ENCODE measurements around the gene CDH8. TPM values are rescaled to one million over a fixed set of nuclear protein-coding genes. Genes with fewer than 3 reads are reported as not detected.
"Not testable (repeated sequence)": the region's sequence is repeated elsewhere in the genome, so short reads cannot be mapped to it uniquely, and the experiment has no call there.

The CDH8 gene
- total RNA-seq, 1 donor from 2014 or later, result not detected

DNA sequence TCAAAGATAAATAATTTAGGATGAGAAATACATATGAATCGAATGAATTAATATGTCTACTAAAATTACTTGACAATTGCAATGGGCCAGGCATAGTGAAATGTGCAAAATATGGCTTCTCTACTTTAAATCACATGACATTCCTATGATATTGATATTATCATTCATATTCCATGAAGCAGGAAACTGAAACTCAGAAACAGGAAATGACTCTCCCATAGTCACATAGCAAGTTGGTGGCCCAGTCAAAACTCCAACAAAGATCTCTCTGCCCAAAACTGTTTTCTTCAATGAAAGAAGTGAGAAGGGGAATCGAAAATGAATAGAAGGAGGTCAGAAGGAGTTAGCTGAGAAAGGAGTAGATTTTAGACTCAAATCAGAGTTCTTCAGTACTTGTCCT, 272.2 kb downstream of the CDH8 start:
- intact Hi-C loops (cut with micrococcal nuclease), result no loop called here
- H3K36me3 Mint-ChIP-seq (ENCODE audit: low read depth), result no peaks in the 10 kb centered on the region
- H3K4me1 Mint-ChIP-seq (ENCODE audit: low read depth), result no peaks in the 10 kb centered on the region
- no peaks in the 10 kb centered on the region for H3K27me3 Mint-ChIP-seq (ENCODE audit: insufficient read depth)
- peaks cover 18% of the 10 kb centered on the region for H3K9me3 Mint-ChIP-seq
- H3K4me3 Mint-ChIP-seq, result no peak overlapping the region
- no peak overlapping the region for H3K27ac Mint-ChIP-seq
- DNase-seq (ENCODE audit: low spot score), result no peak

GRCh38 chr16:61763013-61763412, 273.2 kb downstream of the CDH8 start:
- no peaks in the 10 kb centered on the region for H3K36me3 Mint-ChIP-seq (ENCODE audit: low read depth)
- no peak overlapping the region for H3K27ac Mint-ChIP-seq
- no peak for DNase-seq (ENCODE audit: low spot score)
- no peaks in the 10 kb centered on the region for H3K4me1 Mint-ChIP-seq (ENCODE audit: low read depth)
- intact Hi-C loops (cut with micrococcal nuclease), result no loop called here
- H3K27me3 Mint-ChIP-seq (ENCODE audit: insufficient read depth), result no peaks in the 10 kb centered on the region
- H3K9me3 Mint-ChIP-seq, result peaks cover 14% of the 10 kb centered on the region
- no peak overlapping the region for H3K4me3 Mint-ChIP-seq

- H3K27ac Mint-ChIP-seq, result no peak overlapping the region
- H3K9me3 Mint-ChIP-seq, result peaks cover 36% of the 10 kb centered on the region
- no peaks in the 10 kb centered on the region for H3K27me3 Mint-ChIP-seq (ENCODE audit: insufficient read depth)
- no peaks in the 10 kb centered on the region for H3K4me1 Mint-ChIP-seq (ENCODE audit: low read depth)
- H3K36me3 Mint-ChIP-seq (ENCODE audit: low read depth), result no peaks in the 10 kb centered on the region
- intact Hi-C loops (cut with micrococcal nuclease), result no loop called here
- DNase-seq (ENCODE audit: low spot score), result no peak
- H3K4me3 Mint-ChIP-seq, result no peak overlapping the region
These were observed 305.2 kb downstream of the CDH8 start for GRCh38 chr16:61730997-61731396.

DNA sequence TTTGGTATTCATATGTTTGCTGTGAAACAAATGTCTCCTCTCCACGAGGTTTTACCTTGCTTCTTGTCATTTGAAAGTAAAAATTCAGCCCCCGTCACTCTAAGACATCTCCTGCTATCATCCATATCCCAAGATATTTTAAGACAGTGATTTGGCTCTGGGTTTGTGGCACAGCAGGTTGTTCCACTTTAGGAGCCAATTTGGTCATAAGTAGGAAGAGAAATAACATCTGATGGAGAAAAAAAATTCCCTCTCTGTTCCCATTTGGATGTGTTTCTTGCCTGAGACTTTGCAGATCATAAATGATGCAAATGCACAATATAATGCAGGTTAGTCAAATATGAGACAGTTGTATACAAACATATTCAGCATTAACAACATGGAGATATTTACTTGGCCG, 309.5 kb downstream of the CDH8 start:
- Mint-ChIP-seq H3K4me3 (no peak overlapping the region), H3K36me3 (ENCODE audit: low read depth) (no peaks in the 10 kb centered on the region), H3K9me3 (peaks cover 29% of the 10 kb centered on the region), H3K27ac (no peak overlapping the region), H3K4me1 (ENCODE audit: low read depth) (no peaks in the 10 kb centered on the region), H3K27me3 (ENCODE audit: insufficient read depth) (no peaks in the 10 kb centered on the region)
- no peak for DNase-seq (ENCODE audit: low spot score)
- intact Hi-C loops (cut with micrococcal nuclease), result no loop called here

DNA sequence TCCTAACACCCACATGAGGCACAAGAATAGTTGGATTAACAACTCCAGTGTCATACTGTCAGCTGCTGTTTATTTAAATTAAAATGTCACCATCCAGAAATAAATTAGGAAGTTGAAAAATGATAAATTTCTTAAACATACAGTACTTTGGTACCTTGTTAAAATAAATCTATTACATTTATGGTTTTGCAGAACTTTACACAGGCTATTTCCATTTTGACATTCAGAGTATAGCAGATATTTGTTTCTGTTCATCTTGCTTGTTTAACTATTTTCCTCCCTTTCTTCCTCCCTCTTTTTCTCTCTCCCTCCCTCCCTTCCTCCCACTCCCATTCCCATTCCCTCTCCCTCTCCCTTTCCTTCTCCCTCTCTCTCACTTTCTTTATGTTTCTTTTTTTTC, 310.1 kb downstream of the CDH8 start:
- no peak overlapping the region for H3K27ac Mint-ChIP-seq
- no peaks in the 10 kb centered on the region for H3K27me3 Mint-ChIP-seq (ENCODE audit: insufficient read depth)
- intact Hi-C loops (cut with micrococcal nuclease), result no loop called here
- no peak for DNase-seq (ENCODE audit: low spot score)
- H3K4me3 Mint-ChIP-seq, result no peak overlapping the region
- peaks cover 23% of the 10 kb centered on the region for H3K9me3 Mint-ChIP-seq
- H3K4me1 Mint-ChIP-seq (ENCODE audit: low read depth), result no peaks in the 10 kb centered on the region
- H3K36me3 Mint-ChIP-seq (ENCODE audit: low read depth), result no peaks in the 10 kb centered on the region

GRCh38 chr16:61721544-61721943, 314.7 kb downstream of the CDH8 start:
- Mint-ChIP-seq H3K4me3 (no peak overlapping the region), H3K27ac (no peak overlapping the region), H3K36me3 (ENCODE audit: low read depth) (no peaks in the 10 kb centered on the region), H3K27me3 (ENCODE audit: insufficient read depth) (no peaks in the 10 kb centered on the region), H3K9me3 (peaks cover 31% of the 10 kb centered on the region), H3K4me1 (ENCODE audit: low read depth) (no peaks in the 10 kb centered on the region)
- no peak for DNase-seq (ENCODE audit: low spot score)
- intact Hi-C loops (cut with micrococcal nuclease), result no loop called here

- intact Hi-C loops (cut with micrococcal nuclease), result no loop called here
- peaks cover 20% of the 10 kb centered on the region for H3K9me3 Mint-ChIP-seq
- H3K27me3 Mint-ChIP-seq (ENCODE audit: insufficient read depth), result no peaks in the 10 kb centered on the region
- no peak for DNase-seq (ENCODE audit: low spot score)
- H3K4me3 Mint-ChIP-seq, result no peak overlapping the region
- H3K36me3 Mint-ChIP-seq (ENCODE audit: low read depth), result no peaks in the 10 kb centered on the region
- no peak overlapping the region for H3K27ac Mint-ChIP-seq
- no peaks in the 10 kb centered on the region for H3K4me1 Mint-ChIP-seq (ENCODE audit: low read depth)
These were observed 320.8 kb downstream of the CDH8 start for GRCh38 chr16:61715393-61715792.

- Mint-ChIP-seq H3K27me3 (ENCODE audit: insufficient read depth) (no peaks in the 10 kb centered on the region), H3K4me1 (ENCODE audit: low read depth) (no peaks in the 10 kb centered on the region), H3K27ac (no peak overlapping the region), H3K36me3 (ENCODE audit: low read depth) (no peaks in the 10 kb centered on the region), H3K4me3 (no peak overlapping the region), H3K9me3 (peaks cover 9% of the 10 kb centered on the region)
- DNase-seq (ENCODE audit: low spot score), result no peak
- intact Hi-C loops (cut with micrococcal nuclease), result no loop called here
These were observed 322.5 kb downstream of the CDH8 start for GRCh38 chr16:61713787-61714186.

- DNase-seq (ENCODE audit: low spot score); intact Hi-C loops (cut with micrococcal nuclease); H3K27ac Mint-ChIP-seq; H3K4me1 Mint-ChIP-seq (ENCODE audit: low read depth); H3K27me3 Mint-ChIP-seq (ENCODE audit: insufficient read depth); H3K4me3 Mint-ChIP-seq; H3K36me3 Mint-ChIP-seq (ENCODE audit: low read depth): not testable (repeated sequence)
- peaks cover 35% of the 10 kb centered on the region for H3K9me3 Mint-ChIP-seq
These were observed 336.6 kb downstream of the CDH8 start for GRCh38 chr16:61699640-61700039.

DNA sequence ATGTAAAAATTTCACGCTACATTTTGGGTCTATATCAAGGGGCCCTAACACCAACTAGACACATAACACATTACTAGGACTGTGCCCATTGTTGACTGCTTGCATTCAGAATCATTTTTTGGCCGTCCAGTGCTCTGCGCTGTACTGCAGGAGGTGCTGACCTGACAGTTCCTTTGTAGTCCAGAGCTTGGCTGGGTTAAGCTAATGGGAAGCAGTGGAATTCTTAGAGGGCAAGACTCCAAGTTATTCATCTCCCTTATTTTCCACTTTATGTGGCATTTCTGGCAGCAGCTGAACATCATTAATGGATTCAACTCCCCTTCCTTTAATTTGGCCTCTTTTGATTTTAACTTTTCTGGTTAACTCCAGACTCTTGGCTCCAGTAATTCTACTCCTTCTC, 351.7 kb downstream of the CDH8 start:
- Mint-ChIP-seq H3K4me3 (no peak overlapping the region), H3K9me3 (peaks cover 6% of the 10 kb centered on the region), H3K27me3 (ENCODE audit: insufficient read depth) (no peaks in the 10 kb centered on the region), H3K36me3 (ENCODE audit: low read depth) (no peaks in the 10 kb centered on the region), H3K27ac (no peak overlapping the region), H3K4me1 (ENCODE audit: low read depth) (no peaks in the 10 kb centered on the region)
- intact Hi-C loops (cut with micrococcal nuclease), result no loop called here
- no peak for DNase-seq (ENCODE audit: low spot score)

DNA sequence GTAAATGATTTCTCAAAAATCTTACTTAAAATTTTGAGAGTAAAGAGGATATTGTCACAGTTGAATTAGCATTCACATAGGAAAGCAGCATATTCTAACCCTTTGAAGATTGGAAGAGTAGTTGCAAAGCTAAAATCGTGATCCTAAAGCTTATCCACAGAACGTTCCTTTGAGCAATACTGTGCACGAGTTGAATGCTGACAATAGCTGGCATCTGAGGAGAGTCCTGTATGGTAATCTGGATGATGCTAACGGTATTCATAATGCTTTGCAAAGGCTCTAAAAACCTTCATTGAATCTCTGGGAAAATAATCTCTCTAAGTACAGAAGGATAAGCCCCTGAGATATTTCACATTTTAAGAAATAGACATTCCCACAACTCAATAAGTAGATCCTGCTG, 354.6 kb downstream of the CDH8 start:
- DNase-seq (ENCODE audit: low spot score), result no peak
- Mint-ChIP-seq H3K27ac (no peak overlapping the region), H3K27me3 (ENCODE audit: insufficient read depth) (no peaks in the 10 kb centered on the region), H3K4me1 (ENCODE audit: low read depth) (no peaks in the 10 kb centered on the region), H3K9me3 (peaks cover 17% of the 10 kb centered on the region), H3K36me3 (ENCODE audit: low read depth) (no peaks in the 10 kb centered on the region), H3K4me3 (no peak overlapping the region)
- intact Hi-C loops (cut with micrococcal nuclease), result no loop called here

GRCh38 chr16:61681124-61681523, 355.1 kb downstream of the CDH8 start:
- H3K9me3 Mint-ChIP-seq, result peaks cover 17% of the 10 kb centered on the region
- no peaks in the 10 kb centered on the region for H3K27me3 Mint-ChIP-seq (ENCODE audit: insufficient read depth)
- H3K27ac Mint-ChIP-seq, result no peak overlapping the region
- no peaks in the 10 kb centered on the region for H3K36me3 Mint-ChIP-seq (ENCODE audit: low read depth)
- intact Hi-C loops (cut with micrococcal nuclease), result no loop called here
- no peaks in the 10 kb centered on the region for H3K4me1 Mint-ChIP-seq (ENCODE audit: low read depth)
- H3K4me3 Mint-ChIP-seq, result no peak overlapping the region
- DNase-seq (ENCODE audit: low spot score), result no peak

DNA sequence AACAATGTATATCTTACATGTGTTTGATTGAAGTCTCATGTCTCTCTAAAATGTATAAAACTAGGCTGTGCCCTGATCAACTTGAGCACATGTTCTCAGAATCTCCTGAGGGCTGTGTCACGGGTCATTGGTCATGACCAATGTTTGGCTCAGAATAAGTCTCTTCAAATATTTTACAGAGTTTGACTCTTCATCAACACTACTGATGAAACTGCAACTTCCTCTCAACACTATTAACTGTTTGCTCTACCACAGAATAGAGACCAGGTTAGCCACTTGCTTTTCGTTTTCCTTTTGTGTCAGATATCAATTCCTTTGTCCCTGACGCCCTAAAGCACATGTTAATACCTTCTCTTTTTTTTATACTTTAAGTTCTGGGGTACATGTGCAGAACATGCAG, 358.1 kb downstream of the CDH8 start:
- Mint-ChIP-seq H3K4me1 (ENCODE audit: low read depth) (no peaks in the 10 kb centered on the region), H3K36me3 (ENCODE audit: low read depth) (no peaks in the 10 kb centered on the region), H3K27ac (no peak overlapping the region), H3K9me3 (peaks cover 17% of the 10 kb centered on the region), H3K27me3 (ENCODE audit: insufficient read depth) (no peaks in the 10 kb centered on the region), H3K4me3 (no peak overlapping the region)
- no peak for DNase-seq (ENCODE audit: low spot score)
- intact Hi-C loops (cut with micrococcal nuclease), result no loop called here

DNA sequence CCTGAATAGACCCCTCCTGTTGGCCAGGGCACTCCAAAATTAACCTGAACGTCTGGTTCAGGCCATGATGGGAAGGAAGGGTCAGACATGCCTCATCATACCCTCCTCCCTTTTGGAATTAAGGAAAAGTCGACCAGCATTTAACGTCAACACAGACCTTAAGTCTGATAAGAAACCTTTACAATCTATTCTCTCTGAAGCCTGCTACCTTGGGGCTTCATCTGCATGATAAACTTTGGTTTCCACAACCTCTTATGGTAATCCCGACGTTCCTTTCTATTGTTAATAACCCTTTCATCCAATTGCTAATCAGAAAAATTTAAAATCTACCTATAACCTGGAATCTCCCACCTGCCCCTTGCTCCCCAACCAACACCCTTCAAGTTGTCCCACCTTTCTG, 358.5 kb downstream of the CDH8 start:
- Mint-ChIP-seq H3K9me3 (peaks cover 20% of the 10 kb centered on the region), H3K4me1 (ENCODE audit: low read depth) (no peaks in the 10 kb centered on the region), H3K4me3 (no peak overlapping the region), H3K27me3 (ENCODE audit: insufficient read depth) (no peaks in the 10 kb centered on the region), H3K36me3 (ENCODE audit: low read depth) (no peaks in the 10 kb centered on the region), H3K27ac (no peak overlapping the region)
- intact Hi-C loops (cut with micrococcal nuclease), result no loop called here
- no peak for DNase-seq (ENCODE audit: low spot score)

All from activated T-helper 1 cell treated with anti-CD3 and anti-CD28 coated beads, Interleukin-12 subunit alpha, Interleukin-12 subunit beta, Interleukin-2, Interleukin-4 antibody, amounts not matched to agents 30 ng/mL and 10 ng/mL and 1 ng/mL, durations not matched to agents 14 hours and 24 hours and 36 hours (primary cell).